GM21423 (cell line): ENCODE measurements around the gene CCDC88B.

Source experiments
- ATAC-seq: cut with Tn5 transposase; IDR thresholded peaks from one replicate; pipeline ENCODE4 v1.9.1; 2021; ENCODE audit warnings: mild to moderate bottlenecking, moderate library complexity; ENCODE audit not compliant: unreplicated experiment

The CCDC88B gene

DNA sequence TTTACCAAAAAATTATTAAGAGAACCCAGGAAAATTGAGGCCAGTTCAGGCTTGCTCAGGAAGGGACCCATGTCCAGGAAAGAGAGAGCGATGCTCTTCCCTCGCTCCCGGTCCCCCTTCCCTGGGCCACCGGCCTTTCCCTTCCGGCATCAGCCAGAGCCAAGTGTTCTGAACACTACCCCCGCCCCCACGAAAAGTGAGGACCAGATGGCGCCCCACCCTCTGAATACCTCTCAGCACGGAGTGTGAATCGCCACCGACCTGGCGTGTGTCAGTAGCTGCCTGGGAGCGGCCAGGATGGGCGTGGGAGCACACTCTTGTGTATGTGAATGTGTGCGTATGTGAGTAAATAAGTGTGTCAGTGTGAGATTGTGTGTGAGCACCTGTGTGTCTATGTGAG is 39.2 kb downstream of the CCDC88B start:
- no peak for ATAC-seq

DNA sequence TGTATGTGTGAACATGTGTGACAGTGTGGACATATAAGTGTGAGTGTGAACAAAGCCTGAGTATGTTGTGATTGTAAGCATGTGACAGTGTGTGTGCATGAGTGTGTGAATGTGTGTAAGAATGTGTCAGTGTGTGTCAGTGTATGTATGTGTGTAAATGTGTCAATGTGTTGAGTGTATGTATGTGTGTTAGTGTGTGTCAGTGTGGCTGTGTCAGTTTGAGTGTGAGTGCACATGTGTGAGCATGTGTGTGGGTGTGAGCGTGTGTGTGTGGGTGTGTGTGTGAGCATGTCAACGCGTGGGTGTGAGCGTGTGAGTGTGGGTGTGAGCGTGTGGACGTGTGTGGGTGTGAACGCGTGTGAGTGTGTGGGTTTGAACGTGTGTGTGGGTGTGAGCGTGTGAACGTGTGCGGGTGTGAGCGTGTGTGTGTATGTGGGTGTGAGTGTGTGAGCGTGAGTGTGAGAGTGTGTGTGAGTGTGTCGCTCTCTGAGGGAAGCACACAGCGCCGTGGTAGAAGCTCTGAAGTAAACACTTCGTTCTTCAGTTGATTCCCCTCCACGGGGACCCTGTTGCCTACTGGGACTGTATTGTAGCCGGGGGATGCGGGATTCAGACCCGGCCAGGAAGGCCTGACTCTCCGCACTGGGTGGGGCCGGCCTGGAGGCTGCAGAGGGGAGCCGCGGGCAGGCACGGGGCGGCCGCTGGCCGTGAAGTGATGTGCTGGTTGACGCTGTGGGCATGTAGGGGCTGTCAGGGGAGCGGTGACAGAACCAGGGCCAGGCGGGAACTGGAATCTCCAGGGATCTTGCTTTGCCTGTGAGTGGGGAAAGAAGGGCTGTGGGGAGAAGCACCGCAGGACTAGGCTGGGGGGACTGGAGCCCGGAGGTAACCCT is 40.1 kb downstream of the CCDC88B start:
- no peak for ATAC-seq

DNA sequence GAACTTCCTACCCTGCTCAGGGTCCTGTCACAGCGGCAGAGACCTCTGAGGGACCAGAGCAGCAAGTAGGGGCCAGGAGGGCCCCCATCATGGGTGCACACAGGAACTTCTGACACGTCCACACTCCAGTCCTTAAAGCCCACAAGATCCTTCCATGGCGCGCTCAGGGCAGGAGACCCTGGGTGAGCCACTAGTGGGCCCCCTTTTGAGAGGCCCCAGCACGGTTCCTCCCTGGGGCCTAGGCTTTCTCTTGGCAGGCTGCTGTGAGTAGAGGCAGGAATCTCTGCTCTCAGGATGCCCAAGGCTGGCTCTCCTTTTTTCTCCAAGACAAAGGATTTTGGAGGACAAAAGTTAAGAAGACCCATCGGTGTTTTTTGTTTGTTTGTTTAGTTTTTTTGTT is 41.3 kb downstream of the CCDC88B start:
- ATAC-seq: no peak

DNA sequence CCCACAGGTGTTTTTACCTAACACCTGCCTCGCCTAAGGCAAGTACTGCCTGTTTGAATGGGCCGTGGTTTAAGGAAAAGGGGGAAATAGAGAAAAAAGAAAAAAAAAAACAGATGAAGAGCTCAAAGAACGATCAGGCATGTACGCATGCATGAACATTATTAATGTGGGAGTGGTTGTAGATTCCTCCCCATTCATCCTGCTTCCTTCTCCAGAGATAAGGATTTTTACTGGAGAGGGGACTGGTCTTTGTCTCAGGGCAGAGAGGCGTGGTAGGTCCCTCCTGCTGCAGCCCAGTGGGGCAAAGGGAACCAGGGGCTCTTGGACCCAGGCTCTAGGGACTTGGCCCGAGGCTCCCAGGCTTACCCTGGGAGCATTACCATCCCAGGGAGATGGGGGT is 42.0 kb downstream of the CCDC88B start:
- no peak for ATAC-seq

DNA sequence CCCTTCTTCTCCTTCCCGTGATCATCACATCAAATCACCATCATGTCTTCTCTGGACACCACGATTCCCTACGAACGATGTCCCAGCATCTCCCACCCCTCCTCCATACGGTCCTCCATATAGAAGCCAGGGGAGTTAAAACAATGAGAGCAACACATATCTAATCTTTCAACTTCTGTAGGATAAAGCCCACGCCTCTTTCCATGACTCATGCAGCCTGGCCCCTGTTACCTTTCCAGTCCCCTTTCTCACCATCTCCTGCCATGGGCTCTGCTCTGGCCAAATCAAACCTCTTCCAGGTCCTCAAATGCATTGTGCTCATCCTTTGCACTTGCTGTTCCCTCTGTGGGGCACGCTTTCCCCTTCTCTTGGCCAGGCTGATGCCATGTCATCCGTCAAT is 42.6 kb downstream of the CCDC88B start:
- ATAC-seq: no peak

DNA sequence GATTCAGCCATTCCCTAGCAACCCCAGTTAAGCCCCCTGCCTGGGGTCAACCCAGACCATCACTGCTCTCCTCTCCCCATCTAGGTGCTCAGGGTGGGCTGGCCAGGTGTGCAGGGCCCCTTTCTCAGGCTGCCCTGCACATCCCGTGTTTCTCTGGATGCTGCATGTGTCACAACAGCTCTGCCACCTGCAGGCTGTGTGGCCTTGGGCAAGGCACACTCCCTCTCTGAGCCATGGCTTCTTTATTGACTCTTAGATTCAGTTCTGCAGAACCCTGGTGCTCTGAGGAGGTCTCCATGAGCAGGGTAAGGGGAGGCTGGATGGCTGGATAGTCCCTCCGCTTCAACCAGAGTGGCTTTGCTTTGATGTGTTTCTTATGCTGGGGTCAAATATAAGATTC is 43.6 kb downstream of the CCDC88B start:
- no peak for ATAC-seq

DNA sequence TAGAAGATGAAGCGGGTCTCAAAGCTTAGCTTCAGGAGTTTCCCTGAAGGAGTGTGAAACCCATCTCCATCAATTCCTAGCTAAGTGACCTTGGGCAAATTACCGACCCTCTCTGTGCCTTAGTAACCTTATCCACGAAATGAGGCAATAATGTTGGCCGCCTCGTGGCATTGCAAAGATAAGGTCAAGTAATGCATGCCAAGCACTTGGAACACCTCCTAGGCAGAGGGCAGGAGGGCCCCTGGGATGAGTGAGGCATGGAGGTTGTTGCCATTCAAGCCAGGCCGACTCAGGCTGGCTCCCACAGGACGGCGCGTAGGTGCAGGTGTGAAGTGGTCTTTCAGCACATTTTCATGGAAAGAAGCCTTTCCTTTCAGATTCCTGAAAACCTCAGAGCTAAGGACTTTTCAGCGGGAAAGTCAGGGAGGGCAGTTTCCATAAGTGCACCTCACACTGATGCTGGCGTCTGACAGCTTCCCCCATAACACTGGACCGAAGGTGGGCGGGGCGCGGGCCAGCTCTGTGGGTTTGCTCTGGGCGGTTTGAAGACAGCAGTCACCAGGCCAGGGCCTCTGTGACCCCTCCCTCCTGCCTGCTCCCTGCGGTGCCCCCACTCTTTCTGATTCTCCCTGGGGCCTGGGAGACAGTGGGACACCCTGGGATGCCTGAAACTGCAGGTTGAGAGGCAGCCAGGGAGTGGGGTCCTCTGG is 44.2 kb downstream of the CCDC88B start:
- ATAC-seq: no peak

DNA sequence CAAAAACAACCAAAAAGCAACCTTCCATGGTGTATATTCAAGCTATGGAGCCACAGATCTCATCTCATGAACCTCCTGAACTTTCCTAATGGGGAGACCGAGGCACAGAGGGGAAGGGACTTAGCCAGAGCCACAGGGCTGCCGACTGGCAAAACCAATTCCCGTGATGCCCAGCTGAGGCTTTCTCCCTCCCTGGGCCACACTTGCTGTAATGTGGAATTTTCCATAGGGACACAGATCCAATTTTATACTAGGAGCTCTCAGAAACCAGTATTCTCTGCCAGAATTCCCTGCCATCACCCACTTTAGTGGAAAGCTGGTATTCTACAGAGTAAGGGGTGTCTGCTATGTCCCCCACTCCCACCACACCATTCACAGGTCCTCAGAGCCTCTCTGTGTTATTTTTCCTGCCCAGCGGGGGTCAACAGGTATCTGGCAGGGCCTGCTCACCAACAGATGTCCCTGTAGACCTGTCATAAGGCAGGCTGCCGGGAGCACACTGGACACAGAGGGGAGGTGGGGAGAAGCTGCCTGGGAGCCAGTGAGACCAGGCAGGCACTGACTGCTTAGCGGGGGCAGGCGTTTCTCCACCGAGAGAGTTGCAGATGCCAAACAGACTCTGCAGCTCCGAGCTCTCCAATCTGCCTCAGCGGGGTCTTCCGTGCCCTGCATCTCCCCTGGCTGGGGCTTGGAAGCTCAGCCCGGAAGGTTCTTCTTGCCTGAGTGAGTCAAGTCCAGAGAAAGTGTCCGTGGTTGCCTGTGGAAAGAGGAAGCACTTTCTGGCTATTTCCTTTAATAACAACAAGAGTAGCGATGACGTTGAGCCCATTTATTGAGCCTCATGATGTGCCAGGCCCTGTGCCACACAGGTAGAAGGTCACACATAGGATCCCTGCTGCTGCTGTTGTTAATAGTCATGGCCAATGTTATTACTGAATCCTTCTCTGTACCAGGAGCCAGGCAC is 45.3 kb downstream of the CCDC88B start:
- no peak for ATAC-seq

DNA sequence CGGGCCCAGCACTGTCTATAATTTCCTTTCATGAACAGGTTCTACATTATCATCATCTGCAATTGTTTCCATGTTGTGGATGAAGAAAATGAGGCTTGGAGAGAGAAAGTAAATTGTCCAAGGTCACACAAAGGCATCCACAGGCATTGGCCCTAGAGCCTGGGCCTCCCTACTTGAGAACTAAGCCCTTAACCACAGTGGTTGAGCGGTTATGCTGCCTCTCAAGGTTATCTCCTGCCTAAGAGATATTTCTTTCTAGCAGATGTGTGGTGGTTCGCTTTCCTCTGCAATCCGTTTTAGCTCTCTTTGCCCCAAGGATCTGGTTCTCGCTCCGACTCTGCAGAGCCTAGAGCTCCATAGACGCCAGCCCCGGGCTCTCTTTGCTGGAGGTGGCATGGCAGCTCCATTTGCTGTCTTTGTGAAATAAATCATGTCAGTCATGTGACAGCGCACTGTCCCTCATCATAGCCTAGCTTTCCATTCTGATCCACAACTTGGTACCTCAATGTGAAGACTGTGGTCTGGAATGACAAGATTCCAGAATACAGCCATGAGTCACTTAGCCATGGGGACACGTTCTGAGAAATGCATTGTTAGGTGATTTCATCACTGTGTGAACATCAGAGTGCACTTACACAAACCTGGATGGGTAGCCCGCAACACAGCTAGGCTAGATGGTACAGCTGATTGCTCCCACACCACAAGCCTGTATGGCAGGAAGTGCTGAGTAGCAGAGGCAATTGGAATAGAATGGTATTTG is 46.1 kb downstream of the CCDC88B start:
- no peak for ATAC-seq

DNA sequence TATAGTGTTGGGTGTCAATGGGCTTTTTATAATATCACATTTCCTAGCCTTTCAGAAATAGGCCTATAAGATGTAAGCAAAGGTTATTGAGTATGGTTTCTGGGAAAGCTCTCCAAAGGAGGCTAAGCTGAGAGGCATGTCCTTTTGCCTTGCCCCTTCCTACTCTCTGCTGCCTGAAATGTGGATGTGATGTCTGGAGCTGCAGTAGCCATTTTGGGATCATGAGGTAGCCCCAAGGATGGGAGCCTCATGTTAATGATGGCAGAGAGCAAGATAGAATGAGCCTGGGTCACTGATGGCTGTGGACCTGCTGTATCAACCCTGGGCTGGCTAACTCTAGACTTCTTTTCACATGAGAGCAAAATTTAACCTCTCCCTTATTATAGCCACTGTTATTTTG is 47.9 kb downstream of the CCDC88B start:
- ATAC-seq: no peak

DNA sequence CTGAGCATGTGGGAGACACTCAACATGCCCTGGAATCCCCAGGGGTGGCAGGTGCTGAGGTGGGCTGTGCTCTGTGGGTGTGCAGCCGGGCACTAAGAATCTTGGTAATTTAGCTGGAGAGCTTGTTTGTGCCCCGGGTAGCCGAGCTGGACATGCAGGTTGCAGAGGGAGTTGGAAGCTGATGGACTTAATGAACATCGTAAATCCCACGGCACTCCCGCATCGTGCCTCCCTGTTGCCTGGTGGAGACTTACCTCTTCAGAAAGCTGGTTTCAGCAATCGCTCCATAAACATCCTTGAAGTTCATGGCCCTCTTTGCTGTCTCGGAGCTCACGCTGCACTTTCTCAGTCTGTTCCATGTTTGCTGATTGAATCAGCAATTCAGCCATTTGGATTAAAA is 48.9 kb downstream of the CCDC88B start:
- ATAC-seq: no peak

DNA sequence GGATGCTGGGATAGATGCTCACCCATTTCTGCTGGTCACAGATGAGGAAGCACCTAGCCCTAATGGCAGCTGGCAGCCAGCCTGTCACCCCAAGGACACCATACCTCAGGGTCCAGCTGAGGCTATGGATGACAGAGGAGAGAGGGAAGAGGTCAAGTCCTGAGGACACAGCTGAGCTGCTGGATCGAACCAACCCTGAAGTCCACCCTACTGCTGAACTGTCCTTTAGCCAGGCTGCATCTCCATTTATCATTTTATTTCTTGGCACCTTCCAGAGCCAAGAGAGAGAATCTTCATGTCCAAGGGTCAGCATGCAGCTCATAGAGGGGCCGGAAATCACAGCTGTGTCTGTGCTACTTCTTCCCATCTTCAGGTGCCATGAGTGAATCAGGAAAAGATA is 49.8 kb downstream of the CCDC88B start:
- no peak for ATAC-seq

DNA sequence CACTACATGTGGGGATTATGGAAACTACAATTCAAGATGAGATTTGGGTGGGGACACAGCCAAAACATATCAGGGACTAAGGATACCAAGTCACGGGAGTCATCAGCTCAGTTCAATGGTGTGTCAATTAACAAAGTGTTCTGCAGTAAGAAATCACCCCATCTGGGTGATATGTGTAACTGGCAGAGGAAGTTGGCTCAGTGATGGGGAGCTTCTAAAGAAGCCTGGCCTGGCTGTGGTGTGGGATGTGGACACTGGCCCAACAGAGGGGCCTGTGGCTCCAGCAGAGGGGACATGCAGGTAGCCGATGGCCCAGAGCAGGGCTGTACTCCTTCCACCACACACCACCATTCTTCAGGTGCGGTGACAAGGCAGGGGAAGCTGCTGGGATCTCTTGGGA is 50.6 kb downstream of the CCDC88B start:
- no peak for ATAC-seq

DNA sequence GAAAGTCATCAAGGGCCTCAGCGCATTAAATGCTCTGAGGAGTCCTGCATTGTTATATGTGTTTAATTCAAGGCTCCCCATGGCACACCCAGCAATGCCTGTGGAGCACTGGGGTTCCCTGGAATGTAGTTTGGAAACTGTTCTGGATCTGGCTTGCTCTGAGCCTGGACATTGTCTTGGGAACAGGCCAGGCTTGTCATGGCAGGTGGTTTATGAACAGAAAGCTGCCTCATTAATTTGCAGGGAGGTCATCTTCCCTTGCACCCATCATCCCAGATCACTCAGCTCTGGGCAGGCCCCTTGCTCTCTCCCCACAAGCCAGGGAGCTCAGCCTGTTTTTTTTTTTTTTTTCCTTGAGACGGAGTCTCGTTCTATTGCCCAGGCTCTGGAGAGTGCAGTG is 51.8 kb downstream of the CCDC88B start:
- ATAC-seq: no peak

DNA sequence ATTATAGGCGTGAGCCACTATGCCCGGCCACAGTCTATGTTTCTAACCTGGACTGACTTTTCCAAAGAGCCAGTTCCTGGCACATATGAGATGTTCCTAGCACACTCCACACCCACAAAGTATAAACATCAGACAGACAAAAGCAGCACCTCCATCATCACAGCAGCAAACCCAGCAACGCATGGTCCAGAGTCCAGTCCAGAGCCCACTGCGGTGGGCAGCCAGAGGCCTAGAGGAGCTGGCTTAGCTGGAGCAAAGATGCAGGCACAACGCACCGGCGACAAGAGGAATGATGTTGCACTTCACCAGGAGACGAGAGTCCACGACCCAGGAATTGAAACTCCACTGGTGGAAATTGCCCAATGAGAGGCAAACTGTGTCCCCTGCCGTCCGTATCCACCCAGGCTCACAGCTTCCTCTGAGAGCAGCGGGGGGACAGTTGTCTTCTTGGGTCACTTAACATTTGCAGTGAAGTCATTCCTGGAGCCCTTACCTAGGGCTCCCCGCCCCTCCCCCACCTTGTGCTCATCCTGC is 55.6 kb downstream of the CCDC88B start:
- no peak for ATAC-seq

DNA sequence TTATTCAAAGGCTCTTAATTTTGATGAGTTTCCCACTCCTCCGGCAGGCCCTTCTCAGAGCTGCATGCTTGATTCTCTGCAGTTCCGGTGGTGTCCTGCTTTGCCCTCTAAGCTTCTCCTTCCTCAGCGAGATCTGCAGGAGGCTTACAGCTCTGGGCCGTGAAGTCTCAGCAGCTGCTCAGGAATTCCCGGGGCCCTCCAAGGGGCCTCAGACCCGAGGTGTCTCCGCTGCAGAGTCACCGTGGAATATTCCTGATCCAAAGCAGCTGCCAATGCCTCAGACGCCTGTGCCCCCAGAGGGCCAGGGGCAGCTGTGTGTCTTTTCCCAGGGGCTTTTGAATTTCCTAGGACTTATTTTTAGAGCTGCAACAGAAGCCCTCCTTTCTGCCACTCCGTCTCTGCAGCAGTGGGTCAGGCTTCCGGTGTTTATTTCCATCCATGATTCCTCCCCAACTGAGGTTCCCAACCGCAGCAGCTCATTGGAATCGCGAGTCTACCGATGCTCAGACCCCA is 56.1 kb downstream of the CCDC88B start:
- ATAC-seq: no peak

DNA sequence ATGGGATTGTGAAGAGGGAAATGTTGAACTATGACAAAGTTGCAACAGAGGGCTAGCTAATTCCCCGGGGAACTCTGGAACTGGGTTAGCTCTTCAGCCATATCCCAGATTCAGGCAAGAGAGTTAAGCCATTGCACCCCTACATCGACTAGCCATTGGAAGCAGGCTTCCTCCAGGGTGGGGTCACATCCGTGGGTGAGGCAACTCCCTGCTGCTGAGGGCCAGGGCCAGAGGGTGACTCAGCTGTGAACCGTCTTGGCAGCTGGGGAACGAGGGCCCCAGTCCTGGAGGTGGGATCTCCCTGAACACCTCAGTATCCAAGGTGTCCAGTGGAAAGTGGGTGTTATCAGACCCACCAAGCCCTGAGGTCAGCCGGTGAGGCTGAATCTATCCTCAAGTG is 60.1 kb downstream of the CCDC88B start:
- no peak for ATAC-seq

DNA sequence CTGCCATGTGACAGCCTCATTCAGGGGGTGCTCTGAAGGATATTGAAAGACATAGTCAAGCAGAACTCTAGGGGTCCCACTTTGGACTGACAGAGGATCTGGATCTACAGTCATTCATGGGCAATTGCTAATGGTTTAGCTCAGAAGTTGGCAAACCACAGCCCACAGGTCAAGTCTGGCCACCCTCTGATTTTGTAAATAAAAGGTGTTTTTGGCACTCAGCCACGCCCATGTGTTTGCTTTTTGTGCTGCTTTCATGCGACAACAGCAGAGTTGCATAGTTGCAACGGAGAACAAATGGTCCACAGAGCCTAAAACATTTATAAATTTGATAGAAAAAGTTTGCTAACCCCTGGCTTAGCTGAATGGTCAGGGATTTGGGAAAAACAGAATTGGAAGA is 60.7 kb downstream of the CCDC88B start:
- ATAC-seq: no peak

DNA sequence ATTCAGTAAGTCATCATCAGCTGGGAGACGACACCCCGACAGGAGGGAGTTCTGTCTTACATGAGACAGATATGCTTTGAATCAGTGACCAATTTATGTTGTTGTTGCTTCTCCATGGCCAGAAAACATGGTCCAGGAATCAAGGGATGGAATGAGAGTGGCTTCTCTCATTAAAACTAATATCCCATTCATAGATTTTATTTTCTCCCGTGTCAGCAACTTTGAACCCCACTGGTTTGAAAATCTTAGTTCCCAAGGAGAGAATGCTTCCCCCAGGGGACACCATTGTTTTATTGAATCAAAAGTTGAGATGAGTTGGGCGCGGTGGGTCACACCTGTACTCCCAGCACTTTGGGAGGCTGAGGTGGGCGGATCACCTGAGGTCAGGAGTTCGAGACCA is 61.8 kb downstream of the CCDC88B start:
- no peak for ATAC-seq

DNA sequence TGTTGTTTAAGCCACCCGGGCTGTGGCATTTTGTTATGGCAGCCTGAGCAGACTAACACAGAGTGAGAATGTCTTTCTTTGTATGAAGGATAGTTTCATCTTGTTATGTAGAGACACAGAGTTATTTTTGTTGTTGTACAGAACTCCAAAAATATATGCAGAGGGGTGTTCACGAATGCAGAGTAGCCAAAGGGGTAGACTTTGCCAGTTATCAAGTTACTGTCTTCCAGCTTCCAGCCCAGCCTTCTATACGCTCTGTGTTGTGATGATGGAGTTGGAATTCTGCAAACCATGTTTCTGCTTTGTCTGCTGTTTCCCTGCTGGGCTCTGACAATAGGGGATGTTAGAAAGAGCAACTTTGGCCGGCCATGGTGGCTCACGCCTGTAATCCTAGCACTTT is 63.1 kb downstream of the CCDC88B start:
- no peak for ATAC-seq
